SH-SY5Y (cell line): Measurements from ENCODE around the gene MYO1H.

Experiments
- GATA2 ChIP-seq: IDR thresholded peaks from 2 replicates; pipeline ENCODE4 v1.6.1; 2011; ENCODE audit warnings: mild to moderate bottlenecking, low read depth, low read length
- GATA3 ChIP-seq: IDR thresholded peaks from 2 replicates; pipeline ENCODE4 v1.6.1; 2011; ENCODE audit warnings: low read depth, mild to moderate bottlenecking, low read length, moderate library complexity

GRCh38 chr12:109497675-109498074, 150.0 kb downstream of the MYO1H start:
- TF ChIP-seq GATA3 (no peak), GATA2 (no peak)
